HT1080 (cell line): ENCODE measurements around the gene ZNF436. TPM values are rescaled to one million over a fixed set of nuclear protein-coding genes. Genes with fewer than 3 reads are reported as not detected.
A peak's percentile ranks its signal among the peaks of the same experiment; 100 is the strongest.

Experiments used
- DNase-seq: peaks from one replicate; pipeline ENCODE4 v3.0.0-alpha.2; 2015; ENCODE audit warnings: low read depth
- total RNA-seq: library from RNA; depleted of rRNA; stranded (reverse); fragments of >200 nt; shearing (Covaris generic); gene quantifications from 2 replicates; pipeline ENCODE4 v1.2.3, GENCODE V29; 2014

Gene ZNF436
- total RNA-seq, 1 experiment from 2014 or later, result 6.1 TPM

GRCh38 chr1:23367451-23367790 is 2.2 kb downstream of the ZNF436 start:
- no peak for DNase-seq

GRCh38 chr1:23366598-23366997 is 3.0 kb downstream of the ZNF436 start:
- no peak for DNase-seq

DNA sequence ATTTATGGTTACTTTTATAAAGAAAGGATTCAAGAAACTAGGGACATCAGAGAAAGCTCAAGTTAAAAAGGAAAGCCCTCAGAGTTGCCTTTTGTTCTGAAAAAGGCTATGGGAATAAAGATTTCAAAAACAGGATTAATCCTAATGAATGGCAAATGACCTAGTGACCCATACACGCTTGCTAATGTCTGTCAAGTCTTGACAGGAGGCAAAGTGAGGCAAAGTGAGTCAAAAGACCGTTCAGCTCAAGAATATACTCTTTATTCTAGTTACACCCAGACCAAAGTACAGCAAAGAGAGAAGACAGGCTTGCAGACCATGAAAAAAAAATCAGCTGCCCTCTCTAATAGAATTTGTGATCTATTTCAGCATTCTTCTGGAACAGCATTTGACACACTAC is 3.5 kb downstream of the ZNF436 start:
- DNase-seq, result no peak

GRCh38 chr1:23362218-23362713 is 7.4 kb downstream of the ZNF436 start:
- DNase-seq, result no peak

GRCh38 chr1:23358310-23358875 is 11.2 kb downstream of the ZNF436 start:
- no peak for DNase-seq

- DNase-seq, result no peak
Observed at GRCh38 chr1:23357138-23357908, 12.3 kb downstream of the ZNF436 start.

DNA sequence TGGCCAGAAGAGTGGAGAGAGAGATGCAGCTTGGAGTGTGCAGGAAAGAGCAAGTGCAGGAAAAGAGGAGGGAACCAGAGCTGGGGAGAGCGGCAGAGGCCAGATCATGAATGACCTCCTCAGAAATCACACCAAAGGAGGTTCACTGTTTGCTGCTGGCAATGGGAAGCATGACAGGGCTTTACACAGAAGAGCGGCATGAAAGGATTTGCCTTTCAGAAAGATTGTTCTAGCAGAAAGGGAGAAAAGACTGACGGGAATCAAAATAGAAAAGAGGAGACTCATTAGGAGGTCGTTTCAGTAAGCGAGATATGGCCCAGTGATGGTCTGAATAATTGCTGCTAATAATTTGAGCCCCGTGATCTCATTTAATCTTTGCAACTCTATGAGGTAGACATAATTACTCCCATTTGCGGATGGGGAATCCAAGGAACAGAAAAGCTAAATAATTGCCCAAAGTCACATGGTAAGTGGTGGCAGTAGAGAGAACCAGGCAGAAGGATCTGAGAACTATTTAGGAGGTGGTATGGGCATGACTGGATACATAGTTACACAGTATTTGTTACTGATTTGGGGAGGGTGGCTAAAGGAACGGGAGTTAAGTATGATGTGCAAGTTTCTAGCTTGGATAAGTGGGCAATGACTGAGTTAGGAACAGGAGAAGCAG is 13.0 kb downstream of the ZNF436 start:
- DNase-seq, result no peak

DNA sequence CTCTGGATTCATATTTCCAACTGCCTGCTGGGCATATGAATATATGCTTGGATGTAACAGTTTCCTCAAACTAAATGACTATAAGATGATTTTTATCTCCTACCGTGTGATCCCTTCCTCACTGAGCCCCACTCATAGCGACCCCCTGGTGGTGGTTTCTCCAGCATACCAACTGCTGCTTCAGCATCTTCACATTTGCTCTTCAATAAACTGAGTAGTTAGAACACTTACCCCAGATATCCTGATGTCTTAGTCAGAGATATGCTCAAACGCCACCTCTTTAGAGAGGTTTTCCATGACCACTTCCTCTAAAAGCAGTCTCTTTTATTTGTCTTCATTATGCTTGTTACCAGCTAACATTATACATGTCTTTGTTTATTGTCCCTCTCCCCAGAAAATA is 15.4 kb downstream of the ZNF436 start:
- no peak for DNase-seq

DNA sequence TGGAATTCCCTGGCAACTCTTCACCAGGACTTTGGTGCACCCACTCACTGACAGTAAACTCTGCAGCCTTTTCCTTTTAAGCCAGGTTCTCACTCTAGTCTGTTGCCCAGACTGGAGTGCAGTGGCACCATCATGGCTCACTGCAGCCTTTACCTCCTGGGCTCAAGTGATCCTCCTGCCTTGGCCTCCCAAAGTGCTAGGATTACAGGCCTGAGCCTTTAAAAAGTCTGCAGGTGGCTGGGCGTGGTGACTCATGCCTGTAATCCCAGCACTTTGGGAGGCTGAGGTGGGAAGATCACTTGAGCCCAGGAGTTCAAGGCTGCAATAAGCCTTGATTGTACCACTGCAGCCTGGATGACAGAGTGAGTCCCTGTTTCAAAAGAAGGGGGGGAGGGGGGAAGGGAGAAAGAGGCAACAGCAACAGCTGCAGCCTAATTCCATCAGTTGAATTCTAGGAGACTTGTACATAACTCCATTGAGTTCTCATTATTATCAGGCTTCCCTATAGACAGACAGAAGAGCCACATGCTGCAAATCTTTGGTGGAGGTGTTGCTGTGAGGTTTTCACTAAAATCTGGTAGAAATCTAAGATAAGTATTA is 17.4 kb downstream of the ZNF436 start:
- no peak for DNase-seq

DNA sequence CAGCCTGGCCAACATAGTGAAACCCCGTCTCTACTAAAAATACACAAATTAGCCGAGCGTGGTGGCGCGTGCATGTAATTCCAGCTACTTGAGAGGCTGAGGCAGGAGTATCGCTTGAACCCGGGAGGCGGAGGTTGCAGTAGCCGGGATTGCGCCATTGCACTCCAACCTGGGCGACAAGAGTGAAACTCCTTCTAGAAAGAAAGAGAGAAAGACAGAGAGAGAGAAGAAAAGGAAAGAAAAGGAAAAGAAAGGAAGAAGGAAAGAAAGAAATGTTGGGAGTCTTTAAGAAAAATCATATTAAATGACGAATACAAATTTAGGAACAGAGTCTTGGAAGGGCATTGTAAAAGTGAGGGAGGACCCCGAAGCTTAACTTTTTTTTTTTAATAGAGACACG is 23.7 kb downstream of the ZNF436 start:
- DNase-seq, result no peak

DNA sequence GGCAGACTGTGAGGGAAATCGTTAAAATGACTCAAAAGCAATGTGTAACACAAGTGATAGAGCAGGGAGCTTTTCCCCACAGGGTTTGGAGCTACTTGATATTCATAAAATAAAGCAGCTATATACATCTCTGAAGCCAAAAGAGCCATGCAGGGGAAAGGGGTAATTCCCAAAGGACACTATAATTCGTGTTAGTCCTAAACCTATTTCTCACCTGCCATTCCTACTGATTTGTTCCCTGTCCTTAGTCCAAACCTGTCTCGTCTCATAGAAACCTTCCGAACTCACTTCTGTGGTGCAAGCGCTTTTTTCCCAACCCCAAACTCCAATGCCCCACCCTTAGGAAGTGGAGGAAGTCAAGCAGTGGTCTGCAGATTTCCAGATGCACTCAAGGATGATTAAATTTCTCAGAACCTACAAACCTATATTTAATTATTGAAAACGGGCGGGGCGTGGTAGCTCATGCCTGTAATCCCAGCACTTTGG is 24.6 kb downstream of the ZNF436 start:
- DNase-seq, result no peak

GRCh38 chr1:23344111-23344986 is 25.3 kb downstream of the ZNF436 start, which contains the start of gene HNRNPR:
Gene HNRNPR, minus strand, starts transcription at chr1:23344284. Its CDS starts 3,276 bp downstream, at chr1:23341008.
- peak; percentile 100 for DNase-seq

GRCh38 chr1:23343221-23344110 is 26.2 kb downstream of the ZNF436 start:
- DNase-seq, result peak; percentile 71

DNA sequence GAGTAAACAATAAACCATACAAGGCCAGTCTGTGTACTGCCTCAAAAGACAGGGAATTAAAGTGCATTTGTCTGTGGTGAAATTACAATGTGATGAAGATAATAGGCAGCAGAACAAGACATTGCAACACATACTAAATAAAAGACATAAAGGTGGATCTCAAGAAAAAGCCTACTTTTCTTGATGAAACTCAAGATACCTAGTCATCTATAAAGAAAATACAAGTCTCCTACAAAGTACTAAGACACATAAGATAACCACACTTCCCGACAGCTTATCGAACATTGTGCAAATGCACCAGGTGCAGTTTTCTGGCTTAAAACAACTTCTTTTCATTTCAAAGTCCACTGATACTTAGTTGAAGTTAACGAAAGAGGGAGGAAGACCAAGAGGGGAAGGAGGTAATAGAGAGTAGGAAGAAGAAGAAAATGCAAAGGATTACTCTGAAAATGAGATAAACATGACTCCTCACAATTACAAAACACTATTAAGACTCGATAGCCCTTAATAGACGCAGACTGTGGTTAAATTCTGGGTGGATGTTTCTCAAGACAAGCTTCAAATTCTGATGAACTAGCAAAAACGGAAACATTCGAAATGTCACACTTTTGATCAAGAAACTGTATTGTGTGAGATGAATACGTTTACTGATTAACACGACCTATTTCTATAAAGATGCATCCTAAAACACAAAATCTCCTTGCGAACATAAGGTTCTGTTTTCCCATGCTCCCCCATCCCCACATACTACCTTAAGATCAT is 27.5 kb downstream of the ZNF436 start:
- DNase-seq, result no peak

DNA sequence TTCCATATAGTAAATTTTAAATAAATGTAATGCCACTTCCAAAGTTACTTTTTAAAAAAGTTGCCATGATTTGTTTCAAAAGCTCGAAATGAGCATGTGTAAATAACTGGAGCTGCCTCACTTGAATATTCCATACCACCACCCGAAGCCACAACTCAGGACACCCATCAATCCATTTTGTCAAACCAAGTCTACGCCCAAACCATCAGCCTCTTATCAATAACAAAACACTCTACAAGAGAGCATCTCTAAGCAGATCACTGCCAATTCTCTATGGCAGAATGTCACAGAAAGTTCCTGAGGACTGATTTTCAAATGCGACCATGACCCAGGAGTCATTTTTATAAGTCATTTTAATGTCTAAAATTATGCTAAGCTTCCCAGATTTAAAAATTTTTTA is 30.0 kb downstream of the ZNF436 start:
- DNase-seq, result no peak

GRCh38 chr1:23337869-23338268 is 31.8 kb downstream of the ZNF436 start:
- no peak for DNase-seq

GRCh38 chr1:23331713-23332112 is 37.9 kb downstream of the ZNF436 start:
- no peak for DNase-seq

DNA sequence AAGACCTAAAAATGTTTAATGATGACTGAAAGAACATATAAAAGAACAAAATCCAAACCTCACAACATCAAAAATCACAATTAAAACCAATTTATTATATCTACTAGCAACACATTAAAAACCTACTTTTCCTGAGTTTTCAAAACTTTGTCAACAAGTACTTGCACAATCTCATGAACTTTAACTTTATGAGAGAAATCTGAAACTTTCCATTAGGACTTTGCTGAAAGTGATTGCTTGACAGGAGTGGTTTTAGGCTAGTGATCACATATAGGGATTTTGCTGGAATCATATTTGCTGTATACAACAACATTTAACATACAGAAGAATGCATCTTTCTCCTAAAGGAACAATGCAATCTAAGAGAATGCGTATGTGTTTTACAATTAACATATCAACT is 38.8 kb downstream of the ZNF436 start:
- no peak for DNase-seq

- no peak for DNase-seq
Observed at GRCh38 chr1:23325393-23325792, 44.2 kb downstream of the ZNF436 start.
